ENCODE results near the gene JAM3.
"Not testable (repeated sequence)": the region's sequence is repeated elsewhere in the genome, so short reads cannot be mapped to it uniquely, and the experiment has no call there.

Gene JAM3

GRCh38 chr11:134113787-134114186, 44.9 kb downstream of the JAM3 start:
- DNase-seq = not testable (repeated sequence)

GRCh38 chr11:134116210-134116609, 47.3 kb downstream of the JAM3 start:
- no peak for DNase-seq

- no peak for DNase-seq
Measured at GRCh38 chr11:134118006-134118405, 49.1 kb downstream of the JAM3 start.

GRCh38 chr11:134119094-134119493, 50.2 kb downstream of the JAM3 start:
- DNase-seq = no peak

GRCh38 chr11:134120143-134120850, 51.4 kb downstream of the JAM3 start:
- DNase-seq = no peak

GRCh38 chr11:134120921-134121526, 52.2 kb downstream of the JAM3 start:
- DNase-seq = no peak

GRCh38 chr11:134124660-134125451, 56.0 kb downstream of the JAM3 start:
- DNase-seq = no peak

GRCh38 chr11:134125507-134125906, 56.6 kb downstream of the JAM3 start:
- no peak for DNase-seq

- DNase-seq = no peak
Measured at GRCh38 chr11:134126217-134126822, 57.4 kb downstream of the JAM3 start.

GRCh38 chr11:134131628-134132244, 62.9 kb downstream of the JAM3 start:
- DNase-seq = no peak

GRCh38 chr11:134132808-134133207, 63.9 kb downstream of the JAM3 start:
- DNase-seq = no peak

GRCh38 chr11:134134167-134134566, 65.3 kb downstream of the JAM3 start:
- no peak for DNase-seq

- DNase-seq = no peak
Measured at GRCh38 chr11:134138376-134138775, 69.5 kb downstream of the JAM3 start.

- DNase-seq = no peak
Measured at GRCh38 chr11:134139303-134139872, 70.5 kb downstream of the JAM3 start.

- peak; percentile 2 for DNase-seq
Measured at GRCh38 chr11:134139873-134140331, 71.0 kb downstream of the JAM3 start.

- DNase-seq = no peak
Measured at GRCh38 chr11:134140961-134141490, 72.2 kb downstream of the JAM3 start.

GRCh38 chr11:134142536-134142935, 73.7 kb downstream of the JAM3 start:
- no peak for DNase-seq

- DNase-seq = no peak
Measured at GRCh38 chr11:134143801-134144200, 74.9 kb downstream of the JAM3 start.

GRCh38 chr11:134144744-134145143, 75.9 kb downstream of the JAM3 start:
- no peak for DNase-seq

GRCh38 chr11:134145715-134146114, 76.8 kb downstream of the JAM3 start:
- no peak for DNase-seq

- DNase-seq = no peak
Measured at GRCh38 chr11:134146598-134146997, 77.7 kb downstream of the JAM3 start.

- no peak for DNase-seq
Measured at GRCh38 chr11:134149371-134149770, 80.5 kb downstream of the JAM3 start.
